Activated CD4-positive, CD25-positive, alpha-beta regulatory T cell treated with anti-CD3 and anti-CD28 coated beads, Interleukin-2, amount 50 U/mL, for 72 hours (primary cell): ENCODE data around the gene GABRD.
A peak's percentile ranks its signal among the peaks of the same experiment; 100 is the strongest.

ENCODE experiments used
- DNase-seq: peaks from one replicate; pipeline ENCODE4 v3.0.0; 2021

GABRD gene

DNA sequence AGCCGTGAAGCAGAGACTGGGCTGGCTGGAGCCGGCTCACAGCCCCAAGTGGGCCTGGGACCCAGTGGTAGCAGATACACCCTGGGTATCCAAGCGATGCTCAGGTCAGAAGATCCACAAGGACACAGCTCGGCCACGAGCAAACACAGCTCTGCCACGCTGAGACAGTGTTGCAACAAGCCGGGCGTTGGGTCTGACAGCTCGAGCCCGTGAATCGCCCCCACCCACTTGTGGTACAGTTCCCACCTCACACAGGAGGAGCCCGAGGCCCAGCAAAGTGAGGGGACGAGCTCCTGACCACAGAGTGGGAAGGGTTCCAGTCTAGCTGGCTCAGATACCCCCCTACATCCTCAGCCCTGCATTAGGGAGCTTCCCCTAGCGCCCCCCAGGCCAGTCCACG lies 22.2 kb downstream of the GABRD start:
- no peak for DNase-seq

DNA sequence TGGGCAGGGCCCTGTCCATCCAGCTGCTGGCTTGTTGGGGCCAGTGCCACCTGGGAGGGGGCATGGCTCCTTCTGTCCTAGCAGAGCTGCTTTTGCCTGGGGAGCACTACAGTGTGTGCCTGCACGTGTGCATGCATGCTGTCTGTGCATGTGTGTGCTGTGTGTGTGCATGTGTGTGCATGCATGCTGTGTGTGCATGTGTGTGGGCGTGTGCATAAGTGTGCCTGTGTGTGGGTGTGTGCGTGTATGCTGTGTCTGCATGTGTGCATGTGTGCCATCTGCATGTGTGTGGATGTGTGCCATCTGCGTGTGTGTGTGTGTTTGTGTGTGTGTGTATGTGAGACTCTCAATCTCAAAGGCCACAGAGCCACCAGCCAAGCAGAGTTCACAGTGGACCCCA lies 22.7 kb downstream of the GABRD start:
- no peak for DNase-seq

DNA sequence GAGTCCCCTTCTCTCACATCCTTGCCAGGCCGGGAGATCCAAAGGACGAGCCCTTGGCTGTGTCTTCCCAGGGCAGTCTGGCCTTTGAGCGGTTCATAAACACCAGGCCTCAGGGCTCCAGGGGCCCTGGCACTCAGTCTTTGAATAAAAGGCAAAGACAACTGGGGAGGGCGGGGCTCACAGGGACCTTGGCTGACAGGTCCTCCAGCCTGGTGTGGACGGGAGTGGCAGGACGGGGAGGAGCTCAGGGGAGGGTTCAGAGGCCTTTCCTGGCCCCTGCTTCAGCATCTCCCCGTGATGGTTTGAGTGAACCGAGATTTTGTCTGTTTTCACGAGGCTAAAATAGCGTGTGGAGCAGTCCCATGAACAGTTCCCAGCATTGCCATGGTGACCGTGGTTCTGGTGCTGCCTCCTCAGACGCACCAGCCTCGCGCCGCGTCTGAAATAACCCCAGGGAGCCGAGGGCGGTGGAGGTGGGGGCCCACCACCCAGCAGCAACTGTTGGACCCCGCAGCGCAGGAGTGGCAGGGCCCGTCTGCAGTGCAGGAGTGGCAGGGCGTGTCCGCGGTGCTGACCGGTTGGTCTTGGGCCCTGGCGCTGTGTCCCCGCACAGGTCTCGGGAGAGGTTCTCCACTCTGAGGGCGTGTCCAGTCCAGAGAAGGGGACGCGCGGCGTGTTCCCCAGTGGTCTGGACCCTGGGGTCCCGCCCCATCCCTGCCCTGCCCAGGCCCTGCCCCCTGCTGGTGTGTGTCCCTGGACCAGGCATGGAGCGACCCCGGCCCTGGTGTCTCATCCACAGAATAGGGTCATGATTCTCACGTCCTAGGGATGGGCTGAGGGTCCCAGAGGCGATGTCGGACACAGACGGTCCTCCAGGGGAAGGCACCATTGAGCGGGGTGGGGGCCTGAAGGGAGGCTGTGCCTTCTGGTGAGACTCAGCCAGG lies 24.0 kb downstream of the GABRD start:
- no peak for DNase-seq

DNA sequence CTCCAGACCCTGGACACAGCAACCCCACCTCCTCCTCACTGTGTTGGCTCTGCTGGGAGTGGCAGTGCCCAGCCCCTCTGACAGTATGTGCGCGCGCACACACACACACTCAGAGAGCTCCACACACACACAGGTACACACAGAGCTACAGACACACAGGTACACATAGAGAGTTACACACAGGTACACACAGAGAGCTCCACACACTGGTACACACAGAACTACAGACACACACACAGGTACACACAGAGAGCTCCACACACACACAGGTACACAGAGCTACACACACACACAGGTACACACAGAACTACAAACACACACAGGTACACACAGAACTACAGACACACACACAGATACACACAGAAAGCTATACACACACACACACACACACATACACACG lies 24.7 kb downstream of the GABRD start:
- no peak for DNase-seq

DNA sequence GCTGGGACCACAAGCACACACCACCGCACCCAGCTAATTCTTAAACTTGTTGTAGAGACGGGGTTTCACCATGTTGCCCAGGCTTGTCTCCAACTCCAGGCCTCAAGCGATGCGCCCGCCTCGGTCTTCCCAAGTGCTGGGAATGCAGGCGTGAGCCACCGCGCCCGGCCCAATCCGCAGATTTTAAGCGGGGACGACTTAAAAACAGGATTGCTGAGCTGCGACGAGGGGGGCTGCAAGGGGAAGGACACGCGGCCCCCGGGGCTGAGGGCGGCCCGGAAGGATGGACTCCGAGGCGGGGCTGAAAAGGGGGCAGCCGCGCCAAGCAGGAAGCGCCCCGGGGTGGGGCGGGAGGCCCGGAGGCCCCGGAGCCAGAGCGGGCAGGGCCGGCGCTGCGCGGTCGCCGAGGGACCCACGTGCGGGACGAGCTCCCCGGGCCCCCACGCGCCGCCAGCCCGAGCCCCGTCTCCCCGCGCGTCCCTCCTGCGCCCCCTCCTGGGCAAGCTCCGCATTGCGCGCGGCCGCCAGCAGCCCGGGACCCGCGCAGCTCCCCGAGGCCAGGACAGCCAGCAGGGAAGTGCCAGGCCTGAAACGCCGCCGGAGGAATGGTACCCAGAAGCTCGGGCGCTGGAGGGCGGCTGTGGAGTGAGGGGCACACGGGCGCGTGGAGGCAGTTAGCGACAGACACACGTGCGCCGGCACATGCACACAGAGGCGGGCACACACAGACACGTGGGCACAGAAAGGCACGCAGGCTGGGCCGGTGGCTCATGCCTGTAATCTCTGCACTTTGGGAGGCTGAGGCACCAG lies 25.6 kb downstream of the GABRD start:
- peak; percentile 90 for DNase-seq

DNA sequence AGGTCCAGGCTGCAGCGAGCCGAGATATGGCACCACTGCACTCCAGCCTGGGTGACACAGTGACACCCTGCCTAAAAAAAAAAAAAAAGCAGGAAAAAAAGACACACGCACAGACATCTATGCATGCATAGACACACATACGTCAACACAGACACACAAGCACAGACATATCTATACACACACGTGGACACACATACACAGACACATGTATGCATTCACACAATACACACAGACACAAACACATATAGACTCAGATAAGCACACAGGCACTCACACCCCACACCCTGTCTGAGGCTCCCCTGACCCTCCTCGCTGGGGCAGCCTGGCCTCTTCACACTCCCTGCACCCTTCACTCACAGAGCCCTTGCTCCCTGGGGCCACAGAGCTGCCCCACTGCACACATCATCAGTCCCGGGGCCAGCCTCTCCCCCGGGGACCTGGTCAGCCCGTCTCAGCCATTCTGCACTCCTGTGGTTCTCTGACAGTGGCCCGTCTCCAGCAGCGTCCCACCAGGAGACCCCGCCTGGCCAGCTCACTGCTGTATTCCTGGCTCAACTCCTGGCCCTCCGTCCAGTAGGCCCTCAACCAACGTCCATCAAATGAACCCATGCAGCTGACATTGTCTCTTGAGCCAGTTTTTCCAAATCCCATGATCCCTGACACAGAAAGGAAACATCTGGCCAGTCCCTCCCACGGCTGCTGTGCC lies 26.5 kb downstream of the GABRD start:
- no peak for DNase-seq

DNA sequence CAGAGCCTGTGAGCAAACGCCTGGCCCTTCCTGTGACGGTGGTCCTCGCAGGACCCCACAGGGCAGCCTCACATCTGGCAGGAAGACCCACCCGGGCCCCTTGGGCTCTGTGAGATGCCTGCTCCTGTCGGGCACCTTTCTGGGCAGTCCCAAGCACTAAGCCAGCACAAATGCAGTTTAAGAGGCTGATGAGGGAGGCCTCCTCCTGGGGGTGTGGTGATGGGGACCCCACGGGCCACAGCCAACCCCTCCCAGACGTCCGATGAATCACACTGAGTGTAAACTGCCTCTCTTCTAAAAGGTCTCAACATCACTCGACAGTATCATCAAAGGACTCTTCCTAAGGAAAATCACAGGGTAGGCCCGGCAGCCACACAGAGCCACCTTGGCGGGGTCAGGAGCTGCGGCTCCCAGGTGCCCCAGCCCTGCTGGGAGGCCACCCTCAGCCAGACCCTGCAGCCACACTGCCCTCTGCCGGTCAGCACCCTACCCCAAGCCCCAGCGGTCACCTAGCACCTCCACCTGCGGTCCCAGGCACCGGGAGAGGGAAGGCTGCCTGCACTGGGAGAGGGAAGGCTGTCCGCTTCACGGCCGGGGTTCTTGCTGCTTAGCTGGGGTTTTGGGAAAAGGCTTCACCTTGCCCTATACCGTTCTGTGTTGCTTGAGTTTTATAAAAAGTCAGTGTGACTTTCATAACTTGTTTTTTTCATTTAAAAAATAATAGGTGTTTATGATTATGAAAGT lies 27.2 kb downstream of the GABRD start:
- peak; percentile 63 for DNase-seq

DNA sequence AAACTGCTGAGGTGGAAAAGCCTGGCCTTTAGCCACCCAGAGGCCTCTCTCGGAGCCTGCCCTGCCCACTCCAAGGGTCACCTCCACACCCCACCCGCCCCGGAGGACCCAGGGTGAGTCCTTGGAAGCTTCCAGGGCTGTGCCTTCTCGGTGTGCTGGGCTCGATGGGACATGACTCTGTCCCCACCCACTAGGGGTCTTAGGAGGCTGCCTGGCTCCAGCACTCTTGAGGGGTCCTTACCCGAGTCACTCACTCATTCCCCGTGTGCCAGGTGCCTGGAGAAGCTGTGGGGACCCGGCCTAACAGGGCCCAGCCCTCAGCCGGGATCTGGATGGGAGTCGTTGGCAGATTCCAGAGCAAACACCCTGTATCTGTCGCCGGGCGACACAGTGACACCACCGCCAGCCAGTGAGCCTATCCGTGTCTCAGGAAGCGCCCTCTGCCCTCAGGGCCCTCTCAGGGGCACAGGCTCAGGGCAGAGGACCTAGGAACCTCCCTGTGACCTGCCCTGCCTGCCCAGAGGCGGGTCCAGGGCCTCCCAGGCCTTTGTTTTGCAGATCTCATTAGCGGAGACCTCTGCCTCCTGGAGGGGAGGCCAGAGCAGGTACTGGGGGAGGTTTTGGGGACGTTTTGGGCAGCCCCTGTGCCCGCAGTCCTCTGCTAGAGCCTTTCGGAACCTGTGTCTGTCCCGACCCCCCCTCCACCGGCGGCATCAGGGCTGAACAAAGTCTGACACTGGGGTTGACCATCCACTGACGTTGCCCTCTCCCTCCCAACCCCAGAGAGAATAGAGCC lies 28.0 kb downstream of the GABRD start:
- DNase-seq = no peak

DNA sequence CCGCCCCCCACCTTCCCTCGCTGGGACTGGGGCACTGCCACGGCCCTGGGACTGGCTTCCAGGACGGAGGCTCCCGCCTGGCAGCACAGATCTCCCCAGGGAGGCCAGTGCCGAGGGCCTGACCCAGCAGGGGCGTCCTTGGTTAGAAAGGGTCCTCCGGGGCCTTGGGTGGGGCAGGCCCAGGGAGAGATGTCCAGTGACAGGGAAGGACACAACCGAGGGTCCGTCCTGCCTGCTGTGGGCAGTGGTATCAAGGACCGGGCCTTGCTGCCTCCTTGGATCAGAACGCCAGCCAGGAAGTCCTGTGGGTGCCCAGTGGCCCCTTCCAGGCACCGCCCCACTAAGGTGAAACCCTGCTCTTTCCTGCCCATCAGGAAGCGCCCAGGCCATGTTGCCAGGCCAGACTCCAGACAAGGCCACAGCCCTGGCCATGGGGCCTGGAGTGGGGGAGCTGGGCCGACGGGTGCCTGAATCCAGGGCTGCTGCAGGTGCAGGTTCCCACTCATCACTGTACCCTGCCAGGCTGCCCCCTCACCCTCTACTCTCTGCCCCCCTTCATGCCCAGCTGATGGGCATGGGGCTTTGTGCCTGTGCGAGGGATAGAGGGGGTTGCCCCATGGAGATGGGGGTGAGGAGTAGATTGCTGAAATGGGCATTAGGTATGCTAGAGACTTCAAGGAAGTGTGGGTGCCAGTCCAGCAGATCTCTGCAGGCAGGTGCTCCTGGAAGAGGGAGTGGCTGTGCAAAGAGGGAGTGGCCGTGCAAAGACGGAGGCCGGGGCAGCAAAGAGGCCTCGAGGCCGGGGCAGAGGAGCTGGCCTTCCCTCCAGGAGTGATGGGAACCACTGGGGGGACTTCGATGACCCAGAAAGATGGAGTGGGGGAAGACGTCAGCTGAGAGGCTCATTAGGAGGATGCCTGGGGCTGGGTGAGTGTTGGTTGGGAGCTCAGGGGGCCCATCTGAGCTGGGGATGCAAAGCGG lies 28.9 kb downstream of the GABRD start:
- no peak for DNase-seq

DNA sequence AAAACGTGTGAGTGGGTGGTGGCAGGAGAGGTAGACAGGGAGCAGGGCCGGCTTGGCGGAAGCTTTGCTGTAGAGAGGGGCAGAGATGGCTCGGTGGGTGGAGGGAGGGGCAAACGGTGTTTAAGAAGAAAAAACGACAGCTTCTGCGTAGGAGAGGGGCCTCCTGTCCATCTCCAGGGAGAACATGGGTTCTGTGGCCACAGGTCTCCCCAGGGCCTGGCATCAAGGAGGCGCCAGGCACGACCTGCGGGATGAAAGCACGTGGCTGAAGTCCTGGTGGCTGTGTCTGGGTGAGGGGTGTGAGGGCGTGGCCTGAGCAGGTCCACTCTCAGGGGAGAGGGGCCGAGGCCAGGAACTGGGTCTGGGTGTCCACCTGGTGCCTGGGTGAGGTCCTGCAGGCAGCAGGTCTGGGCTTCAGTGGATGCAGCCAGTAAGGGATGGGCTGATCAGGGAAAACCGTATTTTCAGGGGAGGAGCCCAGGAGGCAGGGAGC lies 30.1 kb downstream of the GABRD start:
- no peak for DNase-seq

DNA sequence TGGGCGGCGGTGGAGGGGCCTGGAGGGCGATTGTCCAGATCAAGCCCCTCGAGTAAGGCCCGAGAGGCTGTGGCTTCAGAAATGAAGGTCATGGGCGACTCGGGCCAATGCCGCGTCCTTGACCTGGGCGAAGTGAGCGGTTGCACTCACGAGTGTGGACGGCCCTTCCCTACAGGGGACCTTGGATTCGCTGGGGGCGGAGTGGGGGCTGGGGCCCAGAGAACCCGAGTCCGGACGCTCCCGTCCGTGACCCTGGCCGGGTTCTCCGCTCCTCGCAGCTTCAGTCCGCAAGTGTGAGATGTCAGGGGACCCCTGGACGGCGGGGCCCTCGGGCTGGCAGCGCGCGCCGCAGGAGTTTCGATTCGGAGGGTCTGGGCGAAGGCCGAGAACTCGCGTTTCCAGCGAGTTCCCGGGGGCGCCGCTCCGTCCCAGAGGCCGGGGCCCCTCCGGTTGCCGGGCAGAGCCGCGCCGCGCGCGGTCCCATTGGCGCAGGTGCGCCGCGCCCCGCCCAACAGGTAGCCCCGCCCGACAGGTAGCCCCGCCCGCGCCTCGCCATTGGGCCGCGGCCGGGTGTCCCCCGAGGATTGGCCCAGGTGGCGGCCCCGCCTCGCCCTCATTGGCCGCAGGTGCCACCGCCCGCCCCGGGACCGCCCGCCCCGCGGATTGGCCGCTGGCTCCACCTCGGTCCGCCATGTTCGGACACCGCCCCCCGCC lies 30.7 kb downstream of the GABRD start, which contains the start of gene PRKCZ:
Gene PRKCZ (plus strand): TSS at position 694 of the 714 bp plus-strand sequence. CDS start 220 bp downstream, outside the sequence.
- peak; percentile 96 for DNase-seq

DNA sequence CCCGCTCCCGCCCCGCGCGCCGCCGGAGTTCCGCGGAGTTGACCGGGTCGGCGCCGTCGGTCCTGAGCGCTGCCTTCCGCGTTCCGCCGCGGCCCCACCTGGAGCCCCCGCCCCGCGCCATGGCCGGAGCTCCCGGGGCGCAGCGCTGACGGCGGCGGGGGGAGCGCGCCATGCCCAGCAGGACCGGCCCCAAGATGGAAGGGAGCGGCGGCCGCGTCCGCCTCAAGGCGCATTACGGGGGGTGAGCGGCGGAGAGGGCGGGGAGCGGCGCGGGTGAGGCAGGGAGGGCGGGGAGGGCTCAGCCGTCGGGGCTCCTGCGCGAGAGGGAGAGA lies 31.3 kb downstream of the GABRD start:
- DNase-seq = no peak

DNA sequence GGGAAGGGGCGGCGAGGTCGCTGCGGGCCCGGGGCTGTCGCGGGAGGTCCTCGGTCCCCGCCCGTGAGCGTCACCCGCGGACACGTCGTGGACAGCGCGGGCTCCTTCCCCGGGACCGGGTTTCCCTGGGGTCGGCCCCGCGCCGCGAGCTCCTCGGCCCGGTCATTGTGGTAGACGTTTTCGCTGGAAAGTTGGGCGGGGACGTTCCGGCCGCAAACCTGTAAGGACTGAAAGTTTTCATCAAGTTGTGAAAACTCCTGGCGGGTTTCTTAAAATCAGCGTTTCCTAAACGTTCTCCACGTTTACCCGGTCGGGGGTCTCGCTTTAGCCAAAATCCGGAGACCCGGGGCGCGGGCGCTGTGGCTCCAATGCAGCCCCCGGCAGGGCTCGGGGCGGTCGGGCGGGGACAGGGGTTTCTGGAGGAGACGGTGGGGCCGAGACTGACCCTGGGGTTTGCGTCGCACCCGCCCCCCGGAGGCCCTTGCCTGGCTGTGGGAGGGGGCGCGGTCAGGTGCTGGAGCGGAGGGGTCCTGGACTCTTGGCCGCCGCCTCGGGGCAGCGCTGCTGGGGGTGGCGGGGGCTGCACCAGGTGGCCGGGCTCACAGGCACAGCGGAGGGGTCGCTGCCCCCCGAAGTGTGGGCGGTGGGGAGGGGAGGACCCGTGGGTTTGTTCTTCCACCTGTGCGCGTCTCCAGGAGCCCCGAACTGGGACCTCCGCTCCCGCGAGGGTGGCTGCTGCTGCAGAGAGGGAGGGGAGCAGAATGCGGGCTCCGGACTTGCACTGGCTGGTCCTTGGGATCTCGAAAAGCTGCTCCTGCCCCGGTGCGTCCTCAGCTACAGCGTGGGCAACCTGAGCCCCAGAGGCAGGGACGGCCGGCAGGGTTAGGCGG lies 31.9 kb downstream of the GABRD start:
- no peak for DNase-seq

DNA sequence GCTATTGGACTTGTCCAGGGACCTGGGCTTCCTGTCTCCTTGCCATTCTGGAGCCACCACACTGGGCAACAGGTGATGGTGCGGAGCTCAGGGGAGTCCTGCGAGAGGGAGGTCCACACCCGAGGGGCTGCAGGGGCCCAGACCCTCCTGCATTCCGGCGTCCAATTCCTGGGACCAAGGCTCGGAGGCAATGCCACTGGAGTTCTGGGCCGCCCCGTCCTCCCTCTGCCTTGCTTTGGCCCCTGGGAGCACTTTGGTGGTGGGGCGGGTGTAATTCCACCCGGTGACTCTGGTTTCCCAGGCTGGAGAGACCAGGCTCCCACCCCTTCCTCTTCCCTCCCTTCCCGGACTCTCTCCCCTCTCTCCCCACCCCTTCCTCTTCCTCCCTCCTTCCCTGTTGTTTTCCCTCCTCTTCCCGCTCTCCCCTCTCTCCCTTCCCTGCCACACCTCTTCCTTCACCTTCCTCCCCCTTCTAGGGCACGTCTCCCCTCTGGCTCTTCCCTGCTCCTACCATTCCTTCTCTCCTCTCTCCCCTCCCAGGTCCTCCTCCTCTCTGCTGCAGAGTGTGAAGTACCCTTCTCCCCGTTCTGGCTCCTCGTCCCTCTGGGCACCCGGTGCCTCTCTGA lies 33.0 kb downstream of the GABRD start:
- no peak for DNase-seq

DNA sequence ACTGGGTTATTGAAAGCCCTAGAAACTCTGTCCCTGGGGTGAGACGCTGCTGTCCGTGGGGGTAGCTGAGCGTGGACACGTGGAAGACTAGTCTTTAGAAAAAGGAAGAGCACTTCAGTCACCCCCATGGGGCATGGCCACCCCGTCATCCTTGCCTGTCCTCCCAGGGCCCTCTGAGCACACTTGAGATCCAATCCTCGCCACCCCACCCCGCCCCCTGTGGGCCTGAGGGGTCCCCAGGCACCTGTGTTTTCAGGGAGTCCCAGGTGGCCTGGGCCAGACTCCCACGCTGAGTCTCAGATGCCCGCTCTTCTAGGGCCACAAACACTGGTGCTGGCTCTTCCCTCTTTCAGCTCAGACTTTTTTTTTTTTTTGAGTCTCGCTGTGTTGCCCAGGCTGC lies 33.6 kb downstream of the GABRD start:
- no peak for DNase-seq

DNA sequence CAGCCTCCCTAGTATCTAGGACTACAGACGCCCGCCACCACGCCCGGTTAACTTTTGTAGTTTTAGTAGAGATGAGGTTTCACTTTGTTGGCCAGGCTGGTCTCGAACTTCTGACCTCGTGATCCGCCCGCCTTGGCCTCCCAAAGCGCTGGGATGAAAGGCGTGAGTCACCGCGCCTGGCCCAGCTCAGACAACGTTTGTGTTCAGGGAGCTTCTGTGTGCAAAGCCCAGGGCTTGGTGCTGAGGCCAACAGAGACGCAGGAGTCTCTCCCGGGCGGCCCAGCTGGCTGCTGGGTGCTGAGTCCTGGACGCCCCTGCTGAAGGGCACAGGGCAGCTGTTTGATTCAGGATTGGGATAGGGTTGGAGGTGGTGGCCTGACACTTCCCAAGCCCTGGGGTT lies 34.1 kb downstream of the GABRD start:
- no peak for DNase-seq

DNA sequence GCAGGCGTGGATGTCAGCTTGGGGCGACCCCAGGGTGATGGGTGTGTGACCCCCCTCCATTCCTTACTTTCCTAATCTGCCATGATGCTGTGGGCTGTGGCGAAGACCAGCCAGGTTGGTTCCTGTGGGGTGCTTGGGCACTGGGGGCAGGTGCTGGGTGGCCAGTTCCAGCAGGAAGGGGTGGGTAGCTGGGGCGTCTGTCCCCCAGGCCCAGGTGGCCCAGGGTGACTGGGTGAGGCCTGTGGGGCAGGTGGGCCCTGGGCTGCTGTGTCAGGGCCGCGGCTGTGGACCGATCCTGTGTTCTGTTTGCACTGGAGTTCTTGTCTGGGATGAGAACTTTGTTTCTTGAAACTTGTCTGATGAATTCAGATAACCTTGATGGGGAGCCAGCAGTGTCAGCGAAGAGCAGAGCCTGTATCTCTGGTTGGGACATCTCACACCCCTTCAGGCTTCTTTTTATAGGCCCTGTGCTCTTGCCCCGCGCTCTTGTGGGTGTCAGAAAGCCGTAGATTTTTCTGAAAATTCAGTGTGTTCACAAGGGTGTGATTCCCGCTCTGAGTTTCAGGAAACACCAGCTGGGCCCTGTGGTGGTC lies 34.7 kb downstream of the GABRD start:
- no peak for DNase-seq

DNA sequence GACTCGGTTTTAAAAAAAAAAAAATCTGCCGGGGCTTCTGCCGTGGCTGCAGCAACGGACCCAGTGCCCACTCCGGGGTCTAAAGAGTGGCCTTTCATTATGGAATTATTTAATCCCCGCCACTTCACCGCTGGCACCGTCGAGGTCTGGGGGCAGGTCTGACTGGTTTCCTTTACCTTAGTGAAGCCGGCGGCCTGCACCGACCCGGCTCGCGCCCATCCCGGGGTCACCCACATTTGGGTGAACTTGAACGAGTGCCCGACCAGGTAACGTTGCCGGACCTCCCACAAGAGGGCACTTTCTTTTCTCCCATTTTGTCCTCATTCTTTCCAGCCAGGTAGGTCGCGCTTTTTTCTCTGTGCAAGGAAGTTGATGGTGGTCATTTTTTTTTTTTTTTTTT lies 35.4 kb downstream of the GABRD start:
- no peak for DNase-seq
